WTC11 (cell line): Measurements from ENCODE around the gene EMP1. TPM values are rescaled to one million over a fixed set of nuclear protein-coding genes. Genes with fewer than 3 reads are reported as not detected.

ENCODE experiments used
- ATAC-seq: fragments of 200-7000 bp; cut with Tn5 transposase; 2 replicates; pipeline ENCODE4 v1.10.0; 2021; ENCODE audit warnings: mild to moderate bottlenecking, moderate library complexity
- CTCF ChIA-PET: fragments of 300-600 bp; sonication (Branson Sonifier 250); formaldehyde crosslinking; loops from one replicate; lab custom pipeline; 2021; ENCODE audit warnings: antibody characterized with exemption; lab: Charles Lee
- POLR2A ChIA-PET: fragments of 350-600 bp; sonication (Branson Sonifier 250); formaldehyde crosslinking; loops from one replicate; lab custom pipeline; 2021; ENCODE audit warnings: antibody characterized with exemption; lab: Charles Lee
- DNase-seq: peaks from one replicate; pipeline ENCODE4 v3.0.0; 2021; ENCODE audit warnings: low spot score
- H3K27ac Mint-ChIP-seq: 2 replicates; pipeline ENCODE4 v1.8.0; 2021; ENCODE audit warnings: mixed read lengths
- H3K27me3 Mint-ChIP-seq: 2 replicates; pipeline ENCODE4 v1.8.0; 2021; ENCODE audit warnings: low read depth, mild to moderate bottlenecking, moderate library complexity, mixed read lengths
- H3K36me3 Mint-ChIP-seq: 2 replicates; pipeline ENCODE4 v1.8.0; 2021; ENCODE audit warnings: mixed read lengths
- H3K4me1 Mint-ChIP-seq: 2 replicates; pipeline ENCODE4 v1.8.0; 2022; ENCODE audit warnings: mixed read lengths
- H3K4me3 Mint-ChIP-seq: 2 replicates; pipeline ENCODE4 v1.8.0; 2021; ENCODE audit warnings: mild to moderate bottlenecking, moderate library complexity, mixed read lengths
- H3K9me3 Mint-ChIP-seq: 2 replicates; pipeline ENCODE4 v1.8.0; 2021; ENCODE audit warnings: mixed read lengths
- ARID4B ChIP-seq: sonication (generic); formaldehyde crosslinking; IDR thresholded peaks from 2 replicates; pipeline ENCODE4 v1.8.0; 2023; ENCODE audit warnings: missing genetic modification reagents, mild to moderate bottlenecking, borderline replicate concordance
- ATF1 ChIP-seq: sonication (generic); formaldehyde crosslinking; IDR thresholded peaks from 2 replicates; pipeline ENCODE4 v1.8.1; 2023; ENCODE audit warnings: mild to moderate bottlenecking, moderate library complexity, missing genetic modification reagents
- E2F4 ChIP-seq: sonication (generic); formaldehyde crosslinking; IDR thresholded peaks from 2 replicates; pipeline ENCODE4 v1.8.1; 2022; ENCODE audit warnings: low read depth, mild to moderate bottlenecking, moderate library complexity, missing genetic modification reagents, borderline replicate concordance
- E2F5 ChIP-seq: sonication (generic); formaldehyde crosslinking; IDR thresholded peaks from 2 replicates; pipeline ENCODE4 v1.8.1; 2022; ENCODE audit warnings: mild to moderate bottlenecking, moderate library complexity, missing genetic modification reagents
- ERG ChIP-seq: fragments of 250-450 bp; sonication (Bioruptor Pico); IDR thresholded peaks from 2 replicates; pipeline ENCODE4 v1.8.0; 2021; ENCODE audit warnings: mild to moderate bottlenecking
- ESRRA ChIP-seq: sonication (generic); formaldehyde crosslinking; IDR thresholded peaks from 2 replicates; pipeline ENCODE4 v1.8.1; 2022; ENCODE audit warnings: mild to moderate bottlenecking, missing genetic modification reagents, borderline replicate concordance
- GTF2I ChIP-seq: fragments of 250-450 bp; sonication (Bioruptor Pico); conservative IDR thresholded peaks from 2 replicates; pipeline ENCODE4 v1.4.0; 2021; ENCODE audit warnings: mild to moderate bottlenecking
- JAZF1 ChIP-seq: fragments of 250-450 bp; sonication (Bioruptor Pico); IDR thresholded peaks from 2 replicates; pipeline ENCODE4 v1.9.0; 2021; ENCODE audit warnings: moderate library complexity, mild to moderate bottlenecking, inconsistent platforms
- JUN ChIP-seq: sonication (generic); formaldehyde crosslinking; IDR thresholded peaks from 2 replicates; pipeline ENCODE4 v1.8.0; 2023; ENCODE audit warnings: mild to moderate bottlenecking, missing genetic modification reagents
- KAT7 ChIP-seq: sonication (generic); formaldehyde crosslinking; IDR thresholded peaks from 2 replicates; pipeline ENCODE4 v1.8.1; 2023; ENCODE audit warnings: missing genetic modification reagents, mild to moderate bottlenecking, borderline replicate concordance
- MYBL2 ChIP-seq: sonication (generic); formaldehyde crosslinking; IDR thresholded peaks from 2 replicates; pipeline ENCODE4 v1.8.1; 2023; ENCODE audit warnings: mild to moderate bottlenecking, moderate library complexity, missing genetic modification reagents
- NR3C1 ChIP-seq: sonication (generic); formaldehyde crosslinking; conservative IDR thresholded peaks from 2 replicates; pipeline ENCODE4 v1.8.1; 2023; ENCODE audit warnings: low read depth, mild to moderate bottlenecking, missing genetic modification reagents
- SMAD3 ChIP-seq: sonication (generic); formaldehyde crosslinking; IDR thresholded peaks from 2 replicates; pipeline ENCODE4 v1.8.0; 2022; ENCODE audit warnings: missing genetic modification reagents, mild to moderate bottlenecking, borderline replicate concordance
- SP1 ChIP-seq: sonication (generic); formaldehyde crosslinking; conservative IDR thresholded peaks from 2 replicates; pipeline ENCODE4 v1.8.1; 2022; ENCODE audit warnings: missing genetic modification reagents
- TEAD4 ChIP-seq: sonication (generic); formaldehyde crosslinking; IDR thresholded peaks from 2 replicates; pipeline ENCODE4 v1.8.0; 2022; ENCODE audit warnings: mild to moderate bottlenecking, missing genetic modification reagents
- USF1 ChIP-seq: sonication (generic); formaldehyde crosslinking; IDR thresholded peaks from 2 replicates; pipeline ENCODE4 v1.8.0; 2022; ENCODE audit warnings: mild to moderate bottlenecking, missing genetic modification reagents
- USF2 ChIP-seq: sonication (generic); formaldehyde crosslinking; IDR thresholded peaks from 2 replicates; pipeline ENCODE4 v1.8.1; 2023; ENCODE audit warnings: mild to moderate bottlenecking, missing genetic modification reagents, moderate library complexity
- ZNF121 ChIP-seq: sonication (generic); formaldehyde crosslinking; IDR thresholded peaks from 2 replicates; pipeline ENCODE4 v1.8.0; 2023; ENCODE audit warnings: missing genetic modification reagents
- ZNF138 ChIP-seq: sonication (generic); formaldehyde crosslinking; conservative IDR thresholded peaks from 2 replicates; pipeline ENCODE4 v1.8.1; 2022; ENCODE audit warnings: mild to moderate bottlenecking, moderate library complexity, missing genetic modification reagents
- ZNF263 ChIP-seq: sonication (generic); formaldehyde crosslinking; IDR thresholded peaks from 2 replicates; pipeline ENCODE4 v1.8.1; 2022; ENCODE audit warnings: low read depth, mild to moderate bottlenecking, moderate library complexity, missing genetic modification reagents
- ZNF671 ChIP-seq: fragments of 250-450 bp; sonication (Bioruptor Pico); IDR thresholded peaks from 2 replicates; pipeline ENCODE4 v1.8.0; 2021; ENCODE audit warnings: mild to moderate bottlenecking
- total RNA-seq: library from RNA; stranded (reverse); gene quantifications from 3 replicates; pipeline ENCODE4 v1.2.3, GENCODE V29; 2021

EMP1 gene
- total RNA-seq, 1 experiment from 2014 or later: 1.4 TPM

- TF ChIP-seq ARID4B (CRISPR knock-in tag) (no peak), E2F5 (CRISPR knock-in tag) (no peak), JAZF1 (no peak), USF1 (no peak), TEAD4 (no peak)
Observed at GRCh38 chr12:13154831-13155230, 41.7 kb upstream of the EMP1 start (continued).

- H3K4me1 Mint-ChIP-seq: peaks cover 18% of the 10 kb centered on the region
- DNase-seq (no peak), ATAC-seq (no peak)
- H3K9me3 Mint-ChIP-seq: peaks cover 12% of the 10 kb centered on the region
- ChIA-PET POLR2A (no interaction called here), CTCF (no interaction called here)
- H3K27ac Mint-ChIP-seq: no peak overlapping the region
- no peaks in the 10 kb centered on the region for H3K27me3 Mint-ChIP-seq
- no peaks in the 10 kb centered on the region; the same call in 1 of the 2 replicates for H3K36me3 Mint-ChIP-seq
- H3K4me3 Mint-ChIP-seq: no peak overlapping the region
- no peak for TF ChIP-seq SMAD3 (CRISPR knock-in tag)
- TF ChIP-seq ARID4B (CRISPR knock-in tag): no peak
- no peak for TF ChIP-seq ATF1 (CRISPR knock-in tag)
- TF ChIP-seq ZNF671 (CRISPR knock-in tag): no peak
- no peak for TF ChIP-seq USF2 (CRISPR knock-in tag)
- no peak for TF ChIP-seq ZNF263
- no peak for TF ChIP-seq NR3C1 (CRISPR knock-in tag)
- TF ChIP-seq GTF2I (CRISPR knock-in tag): no peak
- no peak for TF ChIP-seq ERG (CRISPR knock-in tag)
- TF ChIP-seq MYBL2 (CRISPR knock-in tag): no peak
- no peak for TF ChIP-seq USF1
- no peak for TF ChIP-seq ZNF138 (CRISPR knock-in tag)
- TF ChIP-seq ZNF121 (CRISPR knock-in tag): no peak
- TF ChIP-seq ESRRA: no peak
- TF ChIP-seq KAT7 (CRISPR knock-in tag): no peak
- TF ChIP-seq E2F4: no peak
- TF ChIP-seq JUN (CRISPR knock-in tag): no peak
- no peak for TF ChIP-seq SP1 (CRISPR knock-in tag)
Observed at GRCh38 chr12:13156277-13156676, 40.2 kb upstream of the EMP1 start.
